Eye (tissue), 1 donor: ENCODE measurements around the gene OSBPL7.
"Not testable (repeated sequence)": the region's sequence is repeated elsewhere in the genome, so short reads cannot be mapped to it uniquely, and the experiment has no call there.

Experiments used
- DNase-seq: peaks from one replicate; pipeline ENCODE4 v3.0.0-alpha.2; 2015

Gene OSBPL7

GRCh38 chr17:47803201-47803600, 18.4 kb downstream of the OSBPL7 start:
- DNase-seq, result no peak

GRCh38 chr17:47802341-47803022, 19.1 kb downstream of the OSBPL7 start:
- peak; percentile 45 for DNase-seq

GRCh38 chr17:47801906-47802305, 19.7 kb downstream of the OSBPL7 start:
- DNase-seq, result no peak

- no peak for DNase-seq
Measured at GRCh38 chr17:47801176-47801765, 20.3 kb downstream of the OSBPL7 start.

GRCh38 chr17:47800686-47801085, 20.9 kb downstream of the OSBPL7 start:
- DNase-seq, result no peak

GRCh38 chr17:47797797-47798196, 23.8 kb downstream of the OSBPL7 start:
- no peak for DNase-seq

- DNase-seq, result no peak
Measured at GRCh38 chr17:47792979-47793378, 28.6 kb downstream of the OSBPL7 start.

- DNase-seq, result no peak
Measured at GRCh38 chr17:47792457-47792856, 29.1 kb downstream of the OSBPL7 start.

GRCh38 chr17:47791025-47791424, 30.6 kb downstream of the OSBPL7 start:
- no peak for DNase-seq

GRCh38 chr17:47789611-47790561, 31.7 kb downstream of the OSBPL7 start:
- DNase-seq, result peak; percentile 64

- peak; percentile 75 for DNase-seq
Measured at GRCh38 chr17:47785538-47786123, 36.0 kb downstream of the OSBPL7 start.

GRCh38 chr17:47781397-47781796, 40.2 kb downstream of the OSBPL7 start:
- DNase-seq, result no peak

- no peak for DNase-seq
Measured at GRCh38 chr17:47778184-47778635, 43.4 kb downstream of the OSBPL7 start.

GRCh38 chr17:47776330-47777197, 45.0 kb downstream of the OSBPL7 start:
- DNase-seq, result peak; percentile 61

GRCh38 chr17:47774987-47775580, 46.5 kb downstream of the OSBPL7 start:
- DNase-seq, result no peak

- DNase-seq, result no peak
Measured at GRCh38 chr17:47774331-47774730, 47.3 kb downstream of the OSBPL7 start.

- not testable (repeated sequence) for DNase-seq
Measured at GRCh38 chr17:47773649-47774048, 47.9 kb downstream of the OSBPL7 start.

GRCh38 chr17:47763913-47764582, 57.5 kb downstream of the OSBPL7 start:
- DNase-seq, result no peak

- no peak for DNase-seq
Measured at GRCh38 chr17:47762728-47763127, 58.9 kb downstream of the OSBPL7 start.

- no peak for DNase-seq
Measured at GRCh38 chr17:47760409-47761140, 61.0 kb downstream of the OSBPL7 start.
